Peyer's patch (tissue), 4 donors: ENCODE data around the gene KCNAB1. TPM values are rescaled to one million over a fixed set of nuclear protein-coding genes. Genes with fewer than 3 reads are reported as not detected.

Experiments used
- DNase-seq, 3 donors: peaks; one replicate each; pipeline ENCODE4 v3.0.0-alpha.2; 2017 to 2019
- H3K27ac ChIP-seq, 4 donors: fragments of 200-600 bp; sonication (generic); one replicate each; pipeline ENCODE4 v1.5.1; 2016 to 2019
- H3K27me3 ChIP-seq, 2 donors: fragments of 200-600 bp; sonication (generic); one replicate each; pipeline ENCODE4 v1.5.1; 2019
- H3K36me3 ChIP-seq, 3 donors: fragments of 200-600 bp; sonication (generic); one replicate each; pipeline ENCODE4 v1.5.1; 2016 to 2019
- H3K4me1 ChIP-seq, 4 donors: fragments of 200-600 bp; sonication (generic); one replicate each; pipeline ENCODE4 v1.5.1; 2016 to 2019
- H3K4me3 ChIP-seq, 4 donors: fragments of 200-600 bp; sonication (generic); 1 replicate in 3 of 4; 2 replicates in 1 of 4; pipeline ENCODE4 v1.5.1; 2016 to 2019; ENCODE audit warnings: mild to moderate bottlenecking in 1 of 4
- H3K9me3 ChIP-seq, 4 donors: fragments of 200-600 bp; sonication (generic); one replicate each; pipeline ENCODE4 v1.5.1; 2016 to 2019; ENCODE audit warnings: mild to moderate bottlenecking in 1 of 4
- POLR2A ChIP-seq, 2 donors: fragments of 450-650 bp; IDR thresholded peaks; one replicate each; pipeline ENCODE4 v1.5.1; 2017; ENCODE audit warnings: antibody characterized with exemption in 2 of 2, mild to moderate bottlenecking in 2 of 2, moderate library complexity in 2 of 2
- total RNA-seq, 4 donors: library from RNA; depleted of rRNA; stranded (reverse); fragments of >200 nt; gene quantifications; one replicate each; pipeline ENCODE4 v1.1.0, GENCODE V29; 2016
- TF ChIP-seq, protein P1 (sequence below), 6 experiments: fragments of 450-650 bp in 4 of 6; fragments of 200-600 bp in 2 of 6; sonication (generic) in 1 of 6; IDR thresholded peaks; one replicate each; pipeline ENCODE4 v1.5.1; 2017 to 2019; ENCODE audit warnings: antibody characterized with exemption in 6 of 6, mild to moderate bottlenecking in 3 of 6, moderate library complexity in 1 of 6

Gene KCNAB1
- total RNA-seq, 4 donors from 2014 or later = 1.1 to 1.7 (median 1.6) TPM; not detected in 1

DNA sequence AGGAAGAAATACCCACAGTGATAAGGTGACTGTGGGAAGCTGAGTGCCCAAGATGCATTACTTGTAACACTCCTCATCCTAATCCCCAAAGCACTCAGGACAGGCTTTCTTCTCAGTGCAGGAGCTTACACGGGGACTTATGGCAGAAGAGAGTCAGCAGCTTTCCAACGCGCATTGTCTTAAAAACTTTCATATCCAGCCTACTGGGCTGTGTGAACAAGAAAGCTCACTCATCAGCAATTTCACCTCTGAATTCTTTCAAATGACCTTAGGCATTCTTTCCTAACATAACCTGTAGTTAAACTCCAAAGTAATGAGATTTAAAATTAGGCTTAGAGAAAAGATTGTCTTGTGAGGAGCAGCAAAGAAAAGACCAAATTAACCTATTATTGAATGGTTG is 132.3 kb downstream of the KCNAB1 start:
- no peaks in the 10 kb centered on the region for H3K27me3 ChIP-seq
- no peak overlapping the region for H3K27ac ChIP-seq
- H3K36me3 ChIP-seq = no peaks in the 10 kb centered on the region
- no peaks in the 10 kb centered on the region for H3K4me1 ChIP-seq
- no peak for DNase-seq
- no peak overlapping the region for H3K4me3 ChIP-seq
- no peaks in the 10 kb centered on the region for H3K9me3 ChIP-seq
- no peak for TF ChIP-seq POLR2A (IDR thresholded peaks at IDR 0.05)

DNA sequence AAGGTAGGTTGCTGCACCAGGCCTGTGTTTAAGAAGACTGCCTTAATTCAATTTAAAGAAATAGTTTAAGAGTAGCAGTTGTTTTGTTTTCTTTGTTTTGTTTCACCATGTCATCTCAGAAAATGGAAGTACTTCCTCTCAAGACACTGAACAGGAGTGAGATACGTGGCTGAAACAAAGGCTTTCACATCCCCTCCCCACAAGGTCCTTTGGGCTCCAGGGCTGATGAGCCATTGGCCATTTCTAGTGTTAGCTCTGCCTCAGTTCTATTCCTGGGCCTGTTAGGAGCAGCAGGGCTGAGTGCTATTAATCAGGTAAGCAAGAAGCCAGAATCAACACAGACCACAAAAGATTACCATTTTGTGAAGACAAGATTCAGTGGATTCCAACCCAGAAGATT is 132.8 kb downstream of the KCNAB1 start:
- Histone ChIP-seq H3K27ac (no peak overlapping the region), H3K4me1 (no peaks in the 10 kb centered on the region), H3K4me3 (no peak overlapping the region), H3K36me3 (no peaks in the 10 kb centered on the region), H3K9me3 (no peaks in the 10 kb centered on the region), H3K27me3 (no peaks in the 10 kb centered on the region)
- no peak for DNase-seq
- no peak for TF ChIP-seq POLR2A (IDR thresholded peaks at IDR 0.05)
- TF ChIP-seq, protein P1, sequence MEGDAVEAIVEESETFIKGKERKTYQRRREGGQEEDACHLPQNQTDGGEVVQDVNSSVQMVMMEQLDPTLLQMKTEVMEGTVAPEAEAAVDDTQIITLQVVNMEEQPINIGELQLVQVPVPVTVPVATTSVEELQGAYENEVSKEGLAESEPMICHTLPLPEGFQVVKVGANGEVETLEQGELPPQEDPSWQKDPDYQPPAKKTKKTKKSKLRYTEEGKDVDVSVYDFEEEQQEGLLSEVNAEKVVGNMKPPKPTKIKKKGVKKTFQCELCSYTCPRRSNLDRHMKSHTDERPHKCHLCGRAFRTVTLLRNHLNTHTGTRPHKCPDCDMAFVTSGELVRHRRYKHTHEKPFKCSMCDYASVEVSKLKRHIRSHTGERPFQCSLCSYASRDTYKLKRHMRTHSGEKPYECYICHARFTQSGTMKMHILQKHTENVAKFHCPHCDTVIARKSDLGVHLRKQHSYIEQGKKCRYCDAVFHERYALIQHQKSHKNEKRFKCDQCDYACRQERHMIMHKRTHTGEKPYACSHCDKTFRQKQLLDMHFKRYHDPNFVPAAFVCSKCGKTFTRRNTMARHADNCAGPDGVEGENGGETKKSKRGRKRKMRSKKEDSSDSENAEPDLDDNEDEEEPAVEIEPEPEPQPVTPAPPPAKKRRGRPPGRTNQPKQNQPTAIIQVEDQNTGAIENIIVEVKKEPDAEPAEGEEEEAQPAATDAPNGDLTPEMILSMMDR (IDR thresholded peaks at IDR 0.05) = no peak

DNA sequence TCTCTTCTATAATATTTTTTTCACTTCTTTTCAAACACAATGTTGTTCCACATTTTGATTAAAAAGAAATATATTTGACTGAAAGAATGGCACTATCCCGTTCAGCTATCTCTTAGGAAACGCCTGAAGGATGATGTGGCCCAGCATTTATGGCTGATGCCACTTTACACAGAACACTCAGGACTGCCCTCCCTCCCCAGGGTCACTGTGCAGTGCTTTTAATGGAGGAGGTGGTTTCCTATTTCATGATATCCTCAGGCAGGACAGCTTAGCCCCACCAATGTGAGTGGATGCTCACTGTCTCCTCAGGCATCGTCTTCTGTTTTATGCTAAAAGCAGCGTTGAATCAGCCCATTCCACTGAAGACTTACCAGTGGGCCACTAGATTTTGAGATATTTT is 135.9 kb downstream of the KCNAB1 start:
- Histone ChIP-seq H3K27me3 (no peaks in the 10 kb centered on the region), H3K36me3 (no peaks in the 10 kb centered on the region), H3K9me3 (no peaks in the 10 kb centered on the region), H3K4me3 (no peak overlapping the region), H3K4me1 (no peaks in the 10 kb centered on the region), H3K27ac (no peak overlapping the region)
- no peak for TF ChIP-seq POLR2A (IDR thresholded peaks at IDR 0.05)
- no peak for DNase-seq

DNA sequence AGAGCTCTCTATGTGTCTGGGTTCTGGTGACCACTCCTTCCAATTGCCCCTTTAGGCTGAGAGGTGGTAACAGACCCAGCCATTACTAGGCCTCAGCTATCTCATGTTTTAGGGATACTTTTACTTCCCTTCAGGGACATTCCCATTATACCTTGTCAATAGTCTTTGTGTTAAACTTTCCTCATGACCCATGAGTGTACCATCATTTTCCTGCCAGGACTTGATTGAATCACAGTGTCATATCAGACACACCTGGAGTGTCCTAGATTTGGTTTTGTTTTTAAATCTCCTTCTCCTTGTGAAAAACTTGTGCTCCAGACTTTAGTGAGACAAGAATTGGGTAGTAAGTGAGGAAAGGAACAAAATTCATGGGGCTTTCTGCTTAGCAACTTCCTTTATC is 136.6 kb downstream of the KCNAB1 start:
- Histone ChIP-seq H3K9me3 (no peaks in the 10 kb centered on the region), H3K4me3 (no peak overlapping the region), H3K27ac (no peak overlapping the region), H3K36me3 (no peaks in the 10 kb centered on the region), H3K4me1 (no peaks in the 10 kb centered on the region), H3K27me3 (no peaks in the 10 kb centered on the region)
- TF ChIP-seq POLR2A (IDR thresholded peaks at IDR 0.05) = no peak
- TF ChIP-seq, protein P1 (IDR thresholded peaks at IDR 0.05) = no peak
- no peak for DNase-seq

DNA sequence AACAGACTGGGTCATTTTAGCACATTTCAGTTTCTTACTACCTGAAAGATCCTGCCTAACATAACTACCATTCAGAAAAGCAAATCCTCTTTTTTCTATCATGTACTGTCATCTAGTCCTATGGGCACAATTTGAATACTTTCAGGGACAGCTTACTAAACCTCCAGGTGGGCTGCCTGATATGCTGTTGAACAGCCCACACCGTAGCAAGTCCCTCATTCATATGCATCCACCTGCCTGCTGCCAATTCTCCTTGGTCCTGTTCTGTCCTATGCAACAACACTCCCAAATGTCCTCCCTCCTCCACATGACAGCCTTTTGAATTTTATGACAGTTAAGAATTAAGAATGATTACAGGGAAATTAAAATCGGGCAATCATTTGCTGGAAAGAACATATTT is 137.9 kb downstream of the KCNAB1 start:
- Histone ChIP-seq H3K9me3 (no peaks in the 10 kb centered on the region), H3K4me1 (no peaks in the 10 kb centered on the region), H3K36me3 (no peaks in the 10 kb centered on the region), H3K4me3 (no peak overlapping the region), H3K27me3 (no peaks in the 10 kb centered on the region), H3K27ac (no peak overlapping the region)
- no peak for DNase-seq
- TF ChIP-seq, protein P1 (IDR thresholded peaks at IDR 0.05) = no peak
- no peak for TF ChIP-seq POLR2A (IDR thresholded peaks at IDR 0.05)

DNA sequence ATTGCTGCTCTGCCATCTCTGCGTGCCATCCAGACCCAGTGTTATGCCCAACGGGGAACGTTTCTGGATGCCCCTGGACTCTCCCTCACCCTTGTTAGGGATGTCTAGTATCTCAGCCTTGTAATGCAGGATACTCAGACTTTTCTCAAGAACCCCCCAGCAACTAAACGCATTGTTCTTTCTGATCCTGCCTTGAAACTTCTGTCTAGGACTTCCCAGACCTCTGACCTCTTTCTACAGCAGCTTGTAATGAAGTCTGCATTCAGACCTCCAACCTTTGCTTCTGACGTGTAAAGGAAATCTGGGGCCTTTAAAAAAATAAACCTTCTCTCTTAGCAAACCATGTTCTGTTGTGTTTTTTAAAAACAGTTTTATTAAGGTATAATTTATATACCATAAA is 139.5 kb downstream of the KCNAB1 start:
- TF ChIP-seq, protein P1 (IDR thresholded peaks at IDR 0.05) = no peak
- TF ChIP-seq POLR2A (IDR thresholded peaks at IDR 0.05) = no peak
- H3K36me3 ChIP-seq = no peaks in the 10 kb centered on the region
- H3K9me3 ChIP-seq = no peaks in the 10 kb centered on the region
- DNase-seq = no peak
- no peak overlapping the region for H3K4me3 ChIP-seq
- H3K27ac ChIP-seq = no peak overlapping the region
- H3K4me1 ChIP-seq = no peaks in the 10 kb centered on the region
- no peaks in the 10 kb centered on the region for H3K27me3 ChIP-seq

DNA sequence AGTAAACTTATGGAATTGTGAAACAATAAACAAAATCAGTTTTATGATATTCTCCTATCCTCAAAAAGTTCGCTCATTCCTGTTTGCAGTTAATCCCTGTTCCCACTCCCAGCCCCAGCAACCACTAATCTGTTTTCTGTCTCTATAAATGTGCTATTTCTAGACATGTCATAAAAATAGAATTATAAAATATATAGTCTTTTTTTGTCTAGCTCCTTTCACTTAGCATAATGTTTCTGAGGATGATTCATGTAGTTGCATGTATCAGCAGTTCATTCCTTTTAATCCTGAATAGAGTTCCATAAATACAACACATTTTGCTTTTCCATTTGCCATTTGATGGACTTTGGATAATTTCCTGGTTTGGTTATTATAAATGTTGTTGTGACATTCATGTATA is 140.0 kb downstream of the KCNAB1 start:
- Histone ChIP-seq H3K9me3 (no peaks in the 10 kb centered on the region), H3K36me3 (no peaks in the 10 kb centered on the region), H3K27ac (no peak overlapping the region), H3K4me3 (no peak overlapping the region), H3K27me3 (no peaks in the 10 kb centered on the region), H3K4me1 (no peaks in the 10 kb centered on the region)
- TF ChIP-seq, protein P1 (IDR thresholded peaks at IDR 0.05) = no peak
- TF ChIP-seq POLR2A (IDR thresholded peaks at IDR 0.05) = no peak
- no peak for DNase-seq
